ENCODE results near the gene CNTNAP5. TPM values are rescaled to one million over a fixed set of nuclear protein-coding genes. Genes with fewer than 3 reads are reported as not detected.

The CNTNAP5 gene
- total and polyA plus RNA-seq, 7 donors: not detected

DNA sequence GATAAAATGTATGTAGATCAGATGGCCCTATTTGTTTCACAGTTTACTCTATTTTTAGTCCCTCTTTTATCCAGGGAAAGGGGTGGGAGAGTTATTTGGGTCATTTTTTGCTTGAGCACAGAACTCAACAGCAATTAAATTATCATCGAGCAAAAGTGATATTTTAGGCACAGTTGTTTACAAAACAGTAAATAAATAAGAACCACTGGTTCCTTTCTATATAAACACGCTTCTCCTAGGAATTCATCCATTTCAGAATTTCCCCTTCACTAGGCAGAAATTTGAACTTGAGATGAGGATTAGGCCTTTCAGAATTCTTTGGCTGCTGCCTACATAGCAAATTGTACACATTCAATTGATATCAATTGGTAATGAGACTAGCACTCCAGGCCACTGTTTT lies 812.4 kb downstream of the CNTNAP5 start:
- WGBS, 3 donors: 68 to 79% (median 70%) methylated on average over 2 of the region's 2 CpGs
- intact Hi-C loops (cut with DNase I): no loop called here
- DNase-seq (no peak), ATAC-seq (no peak)
- Histone ChIP-seq H3K4me1 (no peaks in the 10 kb centered on the region), H3K27me3 (ENCODE audit: insufficient read depth in 3 of 3, low read length in 2 of 3) (no peaks in the 10 kb centered on the region), H3K36me3 (ENCODE audit: insufficient read depth in 1 of 2, low read depth in 1 of 2) (no peaks in the 10 kb centered on the region), H3K9me3 (no peaks in the 10 kb centered on the region), H3K4me3 (no peak overlapping the region), H3K27ac (no peak overlapping the region)
- no peak for TF ChIP-seq CTCF (IDR thresholded peaks at IDR 0.05)

DNA sequence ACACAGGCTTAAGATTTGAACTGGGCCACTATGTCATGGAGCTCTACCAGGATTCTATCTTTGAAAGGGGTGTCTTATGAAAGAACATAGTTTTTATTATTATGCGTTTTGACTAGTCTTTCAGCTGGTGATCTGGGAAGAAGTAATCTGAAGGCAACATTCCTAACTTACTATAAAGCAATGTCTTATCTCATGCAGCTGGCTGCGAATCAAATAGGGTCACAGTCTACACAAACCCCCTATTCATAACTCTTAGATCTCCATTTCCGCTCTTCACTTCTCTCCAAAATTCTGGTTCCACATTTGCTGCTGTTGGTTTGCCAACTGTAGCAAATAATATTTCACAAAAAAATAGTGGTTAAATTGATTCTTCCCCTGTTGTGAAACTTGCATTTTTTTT lies 813.3 kb downstream of the CNTNAP5 start:
- WGBS, 3 donors: 53 to 63% (median 56%) methylated on average over 3 of the region's 3 CpGs
- intact Hi-C loops (cut with DNase I): no loop called here
- DNase-seq: no peak
- TF ChIP-seq CTCF (IDR thresholded peaks at IDR 0.05): no peak
- Histone ChIP-seq H3K9me3 (no peaks in the 10 kb centered on the region), H3K4me3 (no peak overlapping the region), H3K27me3 (ENCODE audit: insufficient read depth in 3 of 3, low read length in 2 of 3) (no peaks in the 10 kb centered on the region), H3K27ac (no peak overlapping the region), H3K36me3 (ENCODE audit: insufficient read depth in 1 of 2, low read depth in 1 of 2) (no peaks in the 10 kb centered on the region), H3K4me1 (no peaks in the 10 kb centered on the region)
- no peak for ATAC-seq

DNA sequence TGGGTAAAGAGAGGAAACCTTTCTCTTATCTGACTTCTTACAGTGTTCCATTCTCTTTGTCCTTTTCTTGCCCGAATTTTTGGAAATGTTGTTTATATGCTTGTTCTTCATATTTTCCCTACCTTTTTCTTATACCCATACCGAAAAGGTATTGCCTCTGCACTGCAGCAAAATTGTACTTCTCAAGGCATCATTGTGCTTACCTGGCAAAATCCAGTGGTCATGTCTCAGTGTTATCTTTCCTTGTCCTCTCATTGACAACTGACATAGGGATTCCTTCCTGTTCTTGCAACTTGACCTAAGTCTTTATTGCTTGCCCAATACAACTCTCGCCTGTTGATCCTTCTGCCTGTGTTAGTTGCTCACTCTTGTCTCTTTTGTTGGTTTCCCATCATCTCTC lies 842.2 kb downstream of the CNTNAP5 start:
- no peak overlapping the region for H3K27ac ChIP-seq
- 83 to 93% (median 91%) methylated on average over 3 of the region's 3 CpGs for WGBS, 3 donors
- H3K4me1 ChIP-seq: no peaks in the 10 kb centered on the region
- no peak for DNase-seq
- no peaks in the 10 kb centered on the region for H3K27me3 ChIP-seq (ENCODE audit: insufficient read depth in 3 of 3, low read length in 2 of 3)
- no peak for ATAC-seq
- H3K4me3 ChIP-seq: no peak overlapping the region
- H3K9me3 ChIP-seq: no peaks in the 10 kb centered on the region
- intact Hi-C loops (cut with DNase I): no loop called here
- H3K36me3 ChIP-seq (ENCODE audit: insufficient read depth in 1 of 2, low read depth in 1 of 2): no peaks in the 10 kb centered on the region
- TF ChIP-seq CTCF (IDR thresholded peaks at IDR 0.05): no peak

DNA sequence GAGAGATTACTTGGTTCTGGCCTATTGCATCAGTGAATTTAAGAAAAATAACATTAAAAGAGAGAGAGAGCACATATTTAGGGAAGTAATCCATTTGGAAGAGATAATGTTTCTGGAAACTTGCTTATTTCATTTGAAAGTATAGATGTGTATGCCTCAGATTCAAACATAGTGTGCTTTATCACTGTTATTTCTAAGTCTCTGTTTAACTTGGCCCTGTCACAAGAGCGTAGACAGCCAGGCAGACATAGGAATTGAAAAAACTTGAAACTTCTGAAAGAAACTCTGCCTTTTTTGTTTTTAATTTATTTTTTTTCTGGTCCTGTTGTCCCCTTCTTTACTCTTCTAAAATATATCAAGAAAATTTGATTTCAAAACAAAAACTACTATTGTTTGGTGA lies 849.1 kb downstream of the CNTNAP5 start:
- intact Hi-C loops (cut with DNase I): no loop called here
- H3K36me3 ChIP-seq (ENCODE audit: insufficient read depth in 1 of 2, low read depth in 1 of 2): no peaks in the 10 kb centered on the region
- no peaks in the 10 kb centered on the region for H3K27me3 ChIP-seq (ENCODE audit: insufficient read depth in 3 of 3, low read length in 2 of 3)
- ATAC-seq: no peak
- no peaks in the 10 kb centered on the region for H3K9me3 ChIP-seq
- TF ChIP-seq CTCF (IDR thresholded peaks at IDR 0.05): no peak
- H3K4me1 ChIP-seq: no peaks in the 10 kb centered on the region
- no peak for DNase-seq
- no peak overlapping the region for H3K4me3 ChIP-seq
- 65 to 91% (median 85%) methylated on average over 1 of the region's 1 CpG for WGBS, 3 donors
- H3K27ac ChIP-seq: no peak overlapping the region

- Histone ChIP-seq H3K27ac (no peak overlapping the region), H3K27me3 (ENCODE audit: insufficient read depth in 3 of 3, low read length in 2 of 3) (no peaks in the 10 kb centered on the region), H3K36me3 (ENCODE audit: insufficient read depth in 1 of 2, low read depth in 1 of 2) (no peaks in the 10 kb centered on the region), H3K4me1 (no peaks in the 10 kb centered on the region), H3K4me3 (no peak overlapping the region), H3K9me3 (no peaks in the 10 kb centered on the region)
- DNase-seq (no peak), ATAC-seq (no peak)
- intact Hi-C loops (cut with DNase I): no loop called here
- no peak for TF ChIP-seq CTCF (IDR thresholded peaks at IDR 0.05)
- 11 to 29% (median 13%) methylated on average over 1 of the region's 1 CpG for WGBS, 3 donors
Measured at GRCh38 chr2:124874676-124875075, 849.6 kb downstream of the CNTNAP5 start.

Data from psoas muscle (tissue), 8 donors.